ENCODE measurements around the gene TIRAP.

DNA sequence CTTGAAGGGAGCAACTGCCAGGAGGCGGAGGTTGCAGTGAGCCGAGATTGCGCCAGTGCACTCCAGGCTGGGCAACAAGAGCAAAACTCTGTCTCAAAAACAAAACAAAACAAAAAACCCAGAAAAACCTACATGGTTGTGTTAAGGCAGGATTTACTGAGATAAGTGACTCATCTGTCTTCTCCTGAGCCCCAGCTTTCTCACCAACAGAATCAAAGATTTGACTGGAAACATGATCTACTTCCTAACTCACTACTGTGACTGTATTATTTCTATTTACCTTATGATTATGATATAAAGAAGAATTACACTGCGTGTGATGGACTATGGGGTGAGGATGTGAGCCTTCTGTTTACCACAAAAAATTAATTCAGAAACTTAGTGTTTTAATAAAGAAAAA lies 49.5 kb upstream of the TIRAP start:
- TF ChIP-seq FOXP2 (optimal IDR thresholded peaks at IDR 0.05; ENCODE audit: control extremely low read depth, extremely low read length, insufficient read depth): no peak
- TF ChIP-seq EZH2 (IDR thresholded peaks at IDR 0.05): no peak
